Cardiac muscle cell (in vitro differentiated cells and primary cell): ENCODE data around the gene IGLON5. TPM values are rescaled to one million over a fixed set of nuclear protein-coding genes. Genes with fewer than 3 reads are reported as not detected.
A peak's percentile ranks its signal among the peaks of the same experiment; 100 is the strongest.

ENCODE experiments used
- DNase-seq, 2 donors: peaks; one replicate each; pipeline versions ENCODE4 v3.0.0 to v3.0.0-alpha.2; 2010 to 2017; ENCODE audit warnings: low read depth in 1 of 2, low spot score in 1 of 2
- H3K27ac ChIP-seq: fragments of 200-600 bp; sonication (generic); 2 replicates; pipeline ENCODE4 v1.5.1; 2016
- H3K27me3 ChIP-seq: fragments of 200-600 bp; sonication (generic); 2 replicates; pipeline ENCODE4 v1.6.0; 2016; ENCODE audit warnings: control low read depth
- H3K36me3 ChIP-seq: fragments of 200-600 bp; sonication (generic); 2 replicates; pipeline ENCODE4 v1.5.1; 2016; ENCODE audit warnings: control low read depth
- H3K4me1 ChIP-seq: fragments of 200-600 bp; sonication (generic); 2 replicates; pipeline ENCODE4 v1.8.1; 2017; ENCODE audit warnings: low read depth, mild to moderate bottlenecking, mixed run types
- H3K4me3 ChIP-seq: fragments of 200-600 bp; sonication (generic); 2 replicates; pipeline ENCODE4 v1.5.1; 2016; ENCODE audit warnings: mild to moderate bottlenecking
- H3K9me3 ChIP-seq: fragments of 200-600 bp; sonication (generic); 2 replicates; pipeline ENCODE4 v1.5.1; 2017; ENCODE audit warnings: low read depth, mild to moderate bottlenecking, control low read depth
- polyA plus RNA-seq: library from polyadenylated mRNA; unstranded; fragments of >200 nt; fragmentation: Nextera tagmentation; extraction: Ambion mirVana; gene quantifications from 2 replicates; pipeline ENCODE4 v1.2.1, GENCODE V29; 2016
- total RNA-seq: library from RNA; depleted of rRNA; stranded (reverse); fragments of >200 nt; gene quantifications from 2 replicates; pipeline ENCODE4 v1.2.3, GENCODE V29; 2016
- TF ChIP-seq, protein P1 (sequence below): IDR thresholded peaks from 2 replicates; pipeline ENCODE4 v1.5.1; 2012; ENCODE audit warnings: low read depth, mild to moderate bottlenecking, low read length

Gene IGLON5
- total and polyA plus RNA-seq, 2 experiments from 2014 or later = 1.5 to 12.6 TPM

GRCh38 chr19:51365965-51366388 is 54.5 kb downstream of the IGLON5 start, which contains the start of gene ETFB:
Gene ETFB (minus strand): TSS chr19:51366388. CDS start chr19:51366326, 62 bp downstream.
- peaks cover 8% of the 10 kb centered on the region for H3K4me1 ChIP-seq
- DNase-seq = no peak
- no peaks in the 10 kb centered on the region for H3K36me3 ChIP-seq
- H3K4me3 ChIP-seq = peak within 1 kb of the TSS; percentile 57
- peak within 1 kb of the TSS; percentile 90 for H3K27ac ChIP-seq
- H3K9me3 ChIP-seq = no peaks in the 10 kb centered on the region
- no peaks in the 10 kb centered on the region for H3K27me3 ChIP-seq
- TF ChIP-seq, protein P1, sequence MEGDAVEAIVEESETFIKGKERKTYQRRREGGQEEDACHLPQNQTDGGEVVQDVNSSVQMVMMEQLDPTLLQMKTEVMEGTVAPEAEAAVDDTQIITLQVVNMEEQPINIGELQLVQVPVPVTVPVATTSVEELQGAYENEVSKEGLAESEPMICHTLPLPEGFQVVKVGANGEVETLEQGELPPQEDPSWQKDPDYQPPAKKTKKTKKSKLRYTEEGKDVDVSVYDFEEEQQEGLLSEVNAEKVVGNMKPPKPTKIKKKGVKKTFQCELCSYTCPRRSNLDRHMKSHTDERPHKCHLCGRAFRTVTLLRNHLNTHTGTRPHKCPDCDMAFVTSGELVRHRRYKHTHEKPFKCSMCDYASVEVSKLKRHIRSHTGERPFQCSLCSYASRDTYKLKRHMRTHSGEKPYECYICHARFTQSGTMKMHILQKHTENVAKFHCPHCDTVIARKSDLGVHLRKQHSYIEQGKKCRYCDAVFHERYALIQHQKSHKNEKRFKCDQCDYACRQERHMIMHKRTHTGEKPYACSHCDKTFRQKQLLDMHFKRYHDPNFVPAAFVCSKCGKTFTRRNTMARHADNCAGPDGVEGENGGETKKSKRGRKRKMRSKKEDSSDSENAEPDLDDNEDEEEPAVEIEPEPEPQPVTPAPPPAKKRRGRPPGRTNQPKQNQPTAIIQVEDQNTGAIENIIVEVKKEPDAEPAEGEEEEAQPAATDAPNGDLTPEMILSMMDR = no peak

DNA sequence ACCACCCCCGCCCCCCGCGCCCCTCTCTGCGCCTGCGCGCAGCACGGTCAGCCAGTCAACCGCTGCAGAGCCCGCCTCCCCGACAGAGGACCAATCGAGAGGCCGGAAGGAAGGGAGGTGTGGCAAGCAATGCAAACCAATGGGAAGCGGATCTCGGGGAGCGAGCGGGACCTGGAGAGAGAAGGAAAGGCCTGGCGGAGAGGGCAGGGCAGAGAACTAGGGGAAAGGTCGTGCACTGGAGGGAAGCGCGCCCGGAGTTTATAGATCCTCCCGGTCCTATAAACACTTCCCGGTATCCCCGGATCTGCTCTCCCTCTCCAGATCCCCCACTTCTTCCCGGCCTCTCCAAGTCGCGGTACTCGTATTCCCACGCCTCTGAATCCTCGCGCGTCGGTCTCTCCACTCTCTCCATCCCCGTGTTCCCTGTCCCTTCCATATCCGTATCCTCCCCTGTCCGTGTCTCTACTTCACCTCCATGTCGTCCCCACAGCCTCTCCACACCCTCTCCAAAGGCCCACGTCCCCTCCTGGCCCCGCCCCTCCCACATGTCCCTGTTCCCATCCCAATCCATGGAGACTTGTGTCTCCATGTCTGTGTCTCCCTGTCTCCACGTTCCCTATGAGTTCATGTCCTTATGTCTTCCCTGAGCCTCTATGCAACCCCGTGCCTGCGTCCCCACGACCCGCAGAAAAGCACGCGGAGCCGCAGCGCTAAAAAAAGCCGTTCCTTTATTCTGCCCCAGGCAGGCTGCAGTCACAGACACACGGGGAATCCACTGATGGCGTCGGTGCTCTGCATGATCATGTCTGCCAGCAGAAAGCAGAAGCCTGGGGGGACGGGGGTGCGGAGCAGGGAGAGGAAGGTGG is 55.2 kb downstream of the IGLON5 start:
- Histone ChIP-seq H3K27ac (peak overlapping the region; percentile 90), H3K9me3 (no peaks in the 10 kb centered on the region), H3K27me3 (no peaks in the 10 kb centered on the region), H3K4me1 (peaks cover 8% of the 10 kb centered on the region), H3K4me3 (peak overlapping the region; percentile 57), H3K36me3 (no peaks in the 10 kb centered on the region)
- peak; percentile 99 for DNase-seq
- TF ChIP-seq, protein P1 = no peak

GRCh38 chr19:51367255-51367564 is 55.8 kb downstream of the IGLON5 start:
- Histone ChIP-seq H3K27me3 (no peaks in the 10 kb centered on the region), H3K9me3 (no peaks in the 10 kb centered on the region), H3K36me3 (no peaks in the 10 kb centered on the region), H3K4me1 (peaks cover 8% of the 10 kb centered on the region), H3K4me3 (peak overlapping the region; percentile 55), H3K27ac (peak overlapping the region; percentile 90)
- no peak for DNase-seq
- TF ChIP-seq, protein P1 = no peak

GRCh38 chr19:51367565-51368365 is 56.3 kb downstream of the IGLON5 start:
- DNase-seq = peak; percentile 99 to 100
- no peaks in the 10 kb centered on the region for H3K36me3 ChIP-seq
- H3K4me1 ChIP-seq = peaks cover 8% of the 10 kb centered on the region
- TF ChIP-seq, protein P1 = no peak
- no peaks in the 10 kb centered on the region for H3K27me3 ChIP-seq
- peak overlapping the region; percentile 90 for H3K27ac ChIP-seq
- peak overlapping the region; percentile 55 for H3K4me3 ChIP-seq
- H3K9me3 ChIP-seq = no peaks in the 10 kb centered on the region

DNA sequence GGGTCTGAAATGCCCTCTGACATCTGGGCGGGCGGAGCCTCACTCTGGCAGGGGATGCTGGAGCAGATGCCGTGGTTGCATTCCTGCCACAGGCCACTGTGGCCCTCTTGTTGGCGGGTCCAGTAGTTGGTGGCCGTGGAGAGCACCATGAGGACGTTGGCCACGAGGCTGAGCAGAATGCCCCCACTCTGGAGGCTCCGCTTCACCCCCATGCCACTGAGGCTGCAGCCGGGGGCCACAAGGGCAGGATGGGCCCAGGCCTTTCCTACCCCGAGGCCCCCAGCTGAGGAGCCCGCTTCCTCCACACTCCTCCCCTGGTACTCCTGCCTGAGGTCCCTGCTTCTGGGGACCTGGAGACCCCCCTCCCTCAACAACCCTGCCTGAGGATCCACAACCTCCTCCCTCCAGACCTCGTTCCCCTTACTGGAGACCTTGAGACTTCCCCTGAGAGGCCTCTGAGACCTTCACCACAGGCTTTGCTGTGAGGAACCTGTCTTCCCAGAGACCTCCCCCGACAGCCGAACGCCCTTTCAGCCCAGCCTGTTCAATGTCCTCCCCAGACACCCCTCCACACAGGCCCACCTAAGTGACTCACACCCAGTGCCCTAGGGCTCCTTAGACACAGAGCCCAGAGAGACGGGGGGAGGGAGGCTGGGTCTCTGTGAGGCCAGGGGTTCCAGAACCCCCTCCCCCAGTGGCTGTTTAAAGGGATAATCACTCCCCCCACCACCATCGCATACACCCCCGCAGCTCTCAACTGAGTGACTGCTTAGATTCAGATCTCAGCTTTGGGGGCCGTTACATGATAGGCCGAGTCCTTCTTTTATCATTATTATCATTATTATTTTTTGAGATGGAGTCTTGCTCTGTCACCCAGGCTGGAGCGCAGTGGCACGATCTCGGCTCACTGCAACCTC is 57.2 kb downstream of the IGLON5 start, which contains the start of gene CLDND2:
Gene CLDND2, minus strand, starts transcription at position 638 of the 917 bp plus-strand sequence. Its CDS starts 426 bp downstream, at position 212.
- H3K9me3 ChIP-seq = no peaks in the 10 kb centered on the region
- H3K4me1 ChIP-seq = peaks cover 8% of the 10 kb centered on the region
- peak within 1 kb of the TSS; percentile 55 for H3K27ac ChIP-seq
- peak within 1 kb of the TSS; percentile 55 for H3K4me3 ChIP-seq
- H3K36me3 ChIP-seq = no peaks in the 10 kb centered on the region
- TF ChIP-seq, protein P1 = no peak
- H3K27me3 ChIP-seq = no peaks in the 10 kb centered on the region
- DNase-seq = no peak
